ENCODE measurements around the gene KCNT1. TPM values are rescaled to one million over a fixed set of nuclear protein-coding genes. Genes with fewer than 3 reads are reported as not detected.

KCNT1 gene
- total RNA-seq, 4 donors from 2014 or later, result 0.06 to 0.17 TPM; not detected in 2

- Histone ChIP-seq H3K36me3 (no peaks in the 10 kb centered on the region), H3K9me3 (no peaks in the 10 kb centered on the region), H3K4me3 (no peak overlapping the region), H3K4me1 (no peaks in the 10 kb centered on the region), H3K27ac (replicated peaks in 1 of 4) (no peak overlapping the region), H3K27me3 (peaks cover 0 to 48% (median 0%) of the 10 kb centered on the region in 4 donors)
- DNase-seq (ENCODE audit: extremely low spot score), result no peak
- WGBS, result 90% methylated on average over 22 of the region's 22 CpGs
- TF ChIP-seq POLR2AphosphoS5 (IDR thresholded peaks at IDR 0.05) (no peak), EP300 (IDR thresholded peaks at IDR 0.05) (no peak), CTCF (IDR thresholded peaks at IDR 0.05) (no peak), POLR2A (IDR thresholded peaks at IDR 0.05; ENCODE audit: low read depth) (no peak)
- intact Hi-C loops (cut with DNase I), result no loop called here
Observed at GRCh38 chr9:135660407-135660806, 41.6 kb upstream of the KCNT1 start.

- no peak for DNase-seq (ENCODE audit: extremely low spot score)
Observed at GRCh38 chr9:135661816-135662560, 40.0 kb upstream of the KCNT1 start.

GRCh38 chr9:135662758-135663450 lies 39.1 kb upstream of the KCNT1 start, which contains the start of gene LCN9:
Gene LCN9, plus strand, starts transcription at chr9:135663309. Its CDS starts 13 bp downstream, at chr9:135663322.
- WGBS, result 56% methylated on average over 21 of the region's 25 CpGs
- intact Hi-C loops (cut with DNase I), result no loop called here
- Histone ChIP-seq H3K27me3 (peaks cover 0 to 57% (median 0%) of the 10 kb centered on the region in 4 donors), H3K36me3 (no peaks in the 10 kb centered on the region), H3K27ac (replicated peaks in 1 of 4) (no peak within 1 kb of the TSS), H3K9me3 (no peaks in the 10 kb centered on the region), H3K4me3 (no peak within 1 kb of the TSS), H3K4me1 (no peaks in the 10 kb centered on the region)
- TF ChIP-seq CTCF (IDR thresholded peaks at IDR 0.05), result no peak
- no peak for TF ChIP-seq POLR2A (IDR thresholded peaks at IDR 0.05; ENCODE audit: low read depth)
- no peak for TF ChIP-seq POLR2AphosphoS5 (IDR thresholded peaks at IDR 0.05)
- DNase-seq (ENCODE audit: extremely low spot score), result no peak

More at GRCh38 chr9:135661816-135662560, 40.0 kb upstream of the KCNT1 start:
- Histone ChIP-seq H3K36me3 (no peaks in the 10 kb centered on the region), H3K4me3 (no peak overlapping the region), H3K4me1 (no peaks in the 10 kb centered on the region), H3K27ac (replicated peaks in 1 of 4) (no peak overlapping the region), H3K9me3 (no peaks in the 10 kb centered on the region), H3K27me3 (peaks cover 0 to 48% (median 0%) of the 10 kb centered on the region in 4 donors)
- 61% methylated on average over 19 of the region's 19 CpGs for whole genome bisulfite sequencing
- intact Hi-C loops (cut with DNase I), result no loop called here
- TF ChIP-seq POLR2A (IDR thresholded peaks at IDR 0.05; ENCODE audit: low read depth), result no peak
- no peak for TF ChIP-seq POLR2AphosphoS5 (IDR thresholded peaks at IDR 0.05)
- TF ChIP-seq CTCF (IDR thresholded peaks at IDR 0.05), result no peak
- TF ChIP-seq EP300 (IDR thresholded peaks at IDR 0.05), result no peak

- DNase-seq (ENCODE audit: extremely low spot score), result no peak
- H3K27me3 ChIP-seq, result peaks cover 0 to 57% (median 0%) of the 10 kb centered on the region in 4 donors
- TF ChIP-seq POLR2A (IDR thresholded peaks at IDR 0.05; ENCODE audit: low read depth) (no peak), POLR2AphosphoS5 (IDR thresholded peaks at IDR 0.05) (no peak), EP300 (IDR thresholded peaks at IDR 0.05) (no peak)
- H3K9me3 ChIP-seq, result no peaks in the 10 kb centered on the region
- 72% methylated on average over 3 of the region's 3 CpGs for WGBS
- H3K4me1 ChIP-seq, result no peaks in the 10 kb centered on the region
- no peaks in the 10 kb centered on the region for H3K36me3 ChIP-seq
- no peak overlapping the region for H3K4me3 ChIP-seq
- intact Hi-C loops (cut with DNase I), result no loop called here
- no peak overlapping the region for H3K27ac ChIP-seq (replicated peaks in 1 of 4)
Observed at GRCh38 chr9:135663451-135663770, 38.6 kb upstream of the KCNT1 start.

GRCh38 chr9:135663857-135664256 lies 38.1 kb upstream of the KCNT1 start:
- no peaks in the 10 kb centered on the region for H3K4me1 ChIP-seq
- TF ChIP-seq CTCF (IDR thresholded peaks at IDR 0.05) (no peak), EP300 (IDR thresholded peaks at IDR 0.05) (no peak), POLR2A (IDR thresholded peaks at IDR 0.05; ENCODE audit: low read depth) (no peak), POLR2AphosphoS5 (IDR thresholded peaks at IDR 0.05) (no peak)
- H3K4me3 ChIP-seq, result no peak overlapping the region
- peaks cover 0 to 57% (median 0%) of the 10 kb centered on the region in 4 donors for H3K27me3 ChIP-seq
- H3K36me3 ChIP-seq, result no peaks in the 10 kb centered on the region
- no peaks in the 10 kb centered on the region for H3K9me3 ChIP-seq
- intact Hi-C loops (cut with DNase I), result no loop called here
- H3K27ac ChIP-seq (replicated peaks in 1 of 4), result no peak overlapping the region
- WGBS, result 92% methylated on average over 12 of the region's 12 CpGs
- no peak for DNase-seq (ENCODE audit: extremely low spot score)
